OCI-M2 (cell line): ENCODE measurements around the gene NSMCE1.

Experiments used
- DNase-seq: peaks from one replicate; lab custom pipeline; 2025; ENCODE audit not compliant: unreplicated experiment; lab: John Stamatoyannopoulos, UW

NSMCE1 gene

DNA sequence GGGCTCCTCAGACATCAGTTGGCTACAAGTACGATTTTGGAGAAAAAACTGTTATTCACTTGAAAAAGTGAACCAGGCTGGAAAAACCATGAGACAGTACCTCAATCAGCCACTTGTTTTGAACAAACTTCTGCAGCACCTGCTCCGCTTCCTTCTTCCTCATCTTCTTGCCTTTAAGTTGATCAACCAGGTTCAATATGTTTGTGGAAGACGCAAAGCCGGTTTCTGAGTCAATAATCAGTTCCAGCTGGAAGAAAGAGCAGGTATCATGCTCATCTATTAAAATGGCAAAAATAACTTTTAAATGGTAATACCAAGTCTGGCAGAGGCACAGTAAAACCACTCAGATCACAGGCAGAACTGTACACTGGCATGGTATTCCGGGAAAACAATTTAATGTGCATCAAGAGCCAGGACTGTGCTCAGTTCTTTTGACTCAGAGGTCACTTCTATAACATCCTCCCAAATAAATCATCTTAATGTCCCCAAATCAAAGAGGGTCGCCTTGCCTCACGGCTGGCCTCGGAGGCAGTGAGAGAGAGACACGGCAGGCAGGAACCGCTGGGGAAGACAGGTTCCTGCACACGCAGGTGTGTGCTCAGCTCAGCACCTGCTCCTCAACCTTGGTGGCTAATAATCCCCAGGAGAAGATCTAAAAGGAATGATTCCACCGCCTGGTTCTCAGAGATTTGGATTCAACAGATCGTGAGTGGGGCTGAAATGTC, 35.5 kb downstream of the NSMCE1 start:
- no peak for DNase-seq

DNA sequence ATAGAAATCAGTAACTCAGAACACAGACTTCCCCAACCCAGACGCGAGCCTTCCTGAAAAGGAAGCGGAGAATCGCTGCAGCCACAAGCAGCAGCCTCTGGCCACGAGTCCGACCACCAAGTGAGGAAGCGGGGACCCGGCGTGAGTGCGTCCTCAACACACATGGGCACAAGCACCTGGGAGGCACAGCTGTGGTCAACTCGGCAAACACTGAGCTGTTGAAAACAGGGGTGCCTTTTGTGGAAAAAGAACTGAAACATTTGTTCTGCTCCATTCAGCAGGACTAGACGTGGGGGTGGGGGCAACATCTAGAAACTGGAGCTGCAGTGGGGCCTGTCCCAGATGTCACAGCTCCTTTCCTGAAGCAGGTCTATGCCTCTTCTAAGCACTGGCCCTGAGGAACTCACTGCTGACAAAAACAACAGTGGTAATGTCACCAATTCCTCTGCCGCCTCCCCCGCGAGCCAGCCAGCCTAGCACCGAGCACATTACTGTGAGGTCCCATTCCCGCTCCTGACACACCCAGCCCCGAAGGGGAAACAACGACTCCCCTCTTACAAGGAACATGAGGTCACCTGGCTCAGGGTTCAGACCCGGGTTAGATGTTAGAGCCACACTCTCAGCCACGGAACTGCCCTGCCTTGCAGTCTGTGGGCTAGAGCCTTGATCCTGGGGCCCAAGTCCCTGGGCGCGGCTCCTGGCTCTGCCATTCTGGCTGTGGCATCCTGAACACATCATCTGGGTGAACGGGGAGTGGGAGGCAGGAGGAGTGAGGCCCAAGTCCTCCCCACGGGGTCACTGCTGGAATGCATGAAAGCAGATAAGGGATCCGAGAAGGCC, 36.3 kb downstream of the NSMCE1 start:
- no peak for DNase-seq

DNA sequence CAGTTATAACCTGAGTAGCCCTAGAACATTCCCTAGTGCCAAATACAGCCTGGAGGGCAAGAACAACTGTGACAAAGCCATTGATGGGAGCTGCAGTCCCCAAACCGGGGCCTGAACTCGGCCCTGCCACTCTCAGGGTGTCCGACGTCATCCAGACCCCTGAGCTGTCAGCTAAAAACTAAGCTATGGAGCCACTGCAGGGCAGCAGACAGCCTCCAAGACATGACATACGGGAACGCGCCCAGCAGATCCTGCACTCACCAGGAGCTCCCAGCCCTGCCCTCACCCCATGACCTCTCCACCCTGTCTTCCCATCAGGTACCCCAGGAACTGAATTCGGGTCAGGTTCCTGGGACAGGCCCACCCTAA, 36.9 kb downstream of the NSMCE1 start:
- DNase-seq = no peak

DNA sequence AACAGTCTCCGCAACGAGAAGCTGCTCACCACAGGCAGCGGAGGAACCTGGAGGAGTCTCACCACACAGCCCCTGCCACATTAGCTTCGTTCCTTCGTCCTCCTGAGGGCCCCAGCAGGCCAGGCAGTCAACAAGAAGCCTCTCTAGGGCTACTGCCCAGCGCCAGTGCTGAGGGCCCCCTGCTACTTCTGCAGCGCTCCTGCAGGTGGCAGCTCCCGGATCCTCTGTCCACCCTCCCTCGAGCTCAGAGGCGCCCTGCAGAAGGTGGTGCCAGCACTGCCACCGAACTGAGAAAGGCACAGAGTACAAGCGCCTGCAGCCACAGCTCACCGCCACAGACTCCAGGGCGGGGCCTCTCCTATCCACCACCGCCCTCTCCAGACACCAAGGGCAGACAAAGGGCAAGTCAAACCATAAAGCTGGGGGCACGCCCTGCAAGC, 38.0 kb downstream of the NSMCE1 start:
- DNase-seq = no peak

DNA sequence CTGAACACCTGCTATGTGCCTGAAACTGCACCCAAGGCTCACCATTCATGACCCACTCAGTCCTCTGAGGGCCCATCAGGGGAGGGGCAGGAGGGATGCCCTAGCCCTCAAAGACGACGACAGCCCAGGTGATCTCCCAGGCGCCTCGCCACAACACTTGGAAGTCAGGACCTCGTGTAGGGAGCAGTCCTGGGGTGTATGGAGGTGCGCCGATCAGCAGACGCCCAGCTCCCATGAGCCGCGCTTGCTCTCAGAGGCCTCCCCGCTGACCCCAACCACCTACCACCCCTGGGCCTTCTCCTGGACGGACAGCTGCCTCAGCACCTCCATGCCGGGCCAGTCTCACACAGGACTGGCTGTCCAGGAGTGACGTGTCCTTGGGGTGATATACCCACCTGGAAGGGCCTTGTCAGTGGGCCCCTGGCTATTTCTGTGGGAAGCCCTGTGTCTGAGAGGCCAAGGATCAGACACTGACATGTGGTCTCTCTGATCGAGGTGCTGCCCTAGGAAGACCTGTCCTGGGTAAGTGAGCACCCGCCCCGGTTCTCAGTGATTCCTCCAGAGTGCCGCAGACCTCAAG, 38.6 kb downstream of the NSMCE1 start:
- no peak for DNase-seq

DNA sequence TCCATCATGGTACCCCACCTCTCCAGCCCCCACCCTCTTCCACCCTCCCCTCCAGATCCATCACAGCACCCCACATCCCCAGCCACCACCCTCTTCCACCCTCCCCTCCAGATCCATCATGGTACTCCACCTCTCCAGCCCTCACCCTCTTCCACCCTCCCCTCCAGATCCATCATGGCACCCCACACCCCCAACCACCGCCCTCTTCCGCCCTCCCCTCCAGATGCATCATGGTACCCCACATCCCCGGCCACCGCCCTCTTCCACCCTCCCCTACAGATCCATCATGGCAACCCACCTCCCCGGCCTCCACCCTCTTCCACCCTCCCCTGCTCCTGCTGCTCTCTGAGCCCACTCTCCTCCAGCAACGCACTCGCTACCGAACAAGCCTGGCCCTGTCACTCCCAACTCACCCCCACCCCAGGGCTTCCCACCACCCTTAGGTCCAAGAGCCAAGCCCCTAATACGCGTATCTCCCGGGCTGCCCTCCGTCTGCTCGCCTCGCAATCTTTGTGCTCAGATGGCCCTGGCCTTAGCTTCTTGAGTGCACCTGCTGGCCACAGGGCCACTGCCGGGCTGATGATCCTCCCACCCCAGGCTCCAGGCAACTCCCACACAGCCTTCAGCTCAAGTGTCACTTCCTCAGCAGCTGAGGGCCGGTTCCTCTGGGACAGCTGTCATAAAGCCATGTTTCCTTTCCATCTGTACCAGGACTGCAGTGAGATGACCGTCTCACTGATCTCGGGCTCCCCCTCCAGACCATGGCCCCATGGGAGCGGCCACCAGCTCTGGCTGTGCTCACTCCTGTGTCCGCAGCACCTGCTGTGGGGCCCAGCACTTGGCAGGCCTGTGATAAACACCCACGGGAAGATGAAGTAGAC, 39.7 kb downstream of the NSMCE1 start:
- no peak for DNase-seq

DNA sequence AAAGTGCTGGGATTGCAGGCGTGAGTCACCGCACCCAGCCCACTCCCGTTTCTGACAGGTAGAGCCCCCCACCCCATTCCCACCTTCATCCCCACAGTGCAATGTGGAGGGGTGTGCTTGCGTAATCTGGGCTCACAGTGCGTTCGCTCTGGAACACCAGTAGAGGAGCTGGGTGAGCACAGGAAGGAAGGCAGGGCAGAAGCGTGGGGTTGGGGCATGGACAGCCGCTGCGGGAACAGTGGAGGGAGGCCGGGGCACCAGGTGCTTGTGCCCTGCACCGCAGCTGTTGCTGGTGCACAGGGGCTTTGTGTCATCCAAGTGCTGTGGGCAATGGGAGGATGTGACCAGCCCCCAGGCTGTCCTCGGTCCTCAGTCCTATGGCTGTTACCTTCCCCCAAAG, 40.5 kb downstream of the NSMCE1 start:
- DNase-seq = no peak

DNA sequence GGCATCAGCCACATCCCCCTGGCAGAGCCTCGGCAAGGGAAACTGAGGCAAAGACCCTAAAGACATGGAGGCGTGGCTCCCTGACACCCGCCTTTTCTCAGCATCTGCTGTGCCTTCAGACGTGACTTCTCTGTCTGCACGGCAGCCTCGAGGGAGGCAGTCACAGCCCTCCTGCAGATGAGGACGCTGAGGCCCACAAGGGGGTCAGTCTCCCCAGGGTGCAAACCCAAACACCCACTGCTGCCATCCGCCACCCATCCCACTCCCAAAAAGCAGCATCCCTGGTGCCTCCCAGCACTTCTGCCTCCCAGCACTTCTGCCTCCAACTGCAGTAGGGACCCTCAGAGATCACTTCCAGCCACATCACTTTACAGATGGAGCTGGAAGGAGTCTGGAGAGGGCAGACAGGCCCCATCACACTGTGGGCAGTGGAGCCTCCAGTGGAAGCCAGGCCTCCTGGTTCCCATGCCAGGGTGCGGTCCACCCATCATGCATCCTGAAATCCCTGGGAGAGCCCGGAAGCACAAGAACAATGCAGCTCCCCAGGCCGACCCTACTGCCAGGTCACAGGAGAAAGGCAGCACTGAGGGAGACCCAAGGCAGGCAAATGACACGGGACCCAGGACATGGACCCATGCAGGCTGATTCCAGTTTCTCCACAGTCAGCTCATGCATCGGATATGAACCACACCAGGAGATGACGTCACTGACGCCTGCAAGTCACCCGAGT, 41.4 kb downstream of the NSMCE1 start:
- no peak for DNase-seq

DNA sequence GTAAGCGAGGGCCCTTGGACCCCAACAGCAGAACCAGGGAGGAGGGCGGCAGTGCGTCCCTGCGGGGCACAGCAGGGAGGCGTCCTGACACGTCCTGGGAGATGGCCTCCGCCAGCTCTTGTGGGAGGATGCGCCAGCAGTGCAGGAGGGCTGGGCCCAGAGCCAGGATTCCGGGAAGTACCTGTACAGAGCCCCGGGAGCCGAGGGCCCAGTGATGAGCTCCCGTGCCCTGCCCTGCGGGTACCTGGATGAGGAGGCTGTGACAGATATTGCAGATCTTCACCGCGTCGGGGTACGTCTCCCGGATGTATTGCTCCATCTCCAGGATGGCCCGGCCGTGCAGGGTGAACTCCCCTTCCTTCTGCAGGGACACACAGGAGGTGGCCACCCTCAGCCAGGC, 42.1 kb downstream of the NSMCE1 start:
- DNase-seq = no peak

DNA sequence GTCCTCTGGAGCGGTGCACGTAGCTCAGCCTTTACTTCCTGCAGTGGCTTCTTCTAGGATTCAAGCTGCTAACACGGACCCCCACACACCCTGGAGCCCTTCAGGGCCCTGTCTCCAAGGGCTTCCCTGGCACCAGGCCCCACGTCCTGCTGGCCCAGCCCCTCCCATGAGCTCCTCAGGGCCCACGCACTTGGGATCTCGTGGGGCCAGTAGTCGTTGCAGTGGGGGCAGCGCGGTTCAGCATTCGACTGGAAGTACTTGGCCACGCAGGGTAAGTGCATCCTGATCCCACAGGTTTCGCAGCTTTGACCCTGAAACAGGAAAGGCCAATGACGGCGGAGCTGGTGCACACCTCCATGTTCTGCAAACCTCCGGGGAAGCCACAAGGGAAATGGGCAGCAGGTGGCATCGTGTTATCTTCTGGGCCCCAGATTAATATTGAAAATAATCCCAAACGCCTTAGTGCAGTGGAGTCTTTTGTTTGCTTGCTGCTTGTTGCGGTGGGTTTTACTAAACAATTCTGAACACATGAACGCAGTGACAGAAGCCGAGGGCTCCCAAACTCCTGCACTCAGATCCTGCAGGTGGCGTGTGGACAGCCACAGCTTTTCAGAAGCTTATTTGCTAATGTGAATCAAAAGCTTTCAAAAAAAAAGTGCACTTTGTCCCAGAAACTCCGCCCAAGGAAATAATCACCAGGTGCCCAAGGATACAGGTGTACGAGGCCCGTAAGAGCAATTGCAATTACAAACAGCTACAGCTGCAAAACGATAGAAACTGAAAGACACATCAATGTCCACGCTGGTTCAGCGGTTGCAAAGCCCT, 42.8 kb downstream of the NSMCE1 start:
- DNase-seq = no peak

DNA sequence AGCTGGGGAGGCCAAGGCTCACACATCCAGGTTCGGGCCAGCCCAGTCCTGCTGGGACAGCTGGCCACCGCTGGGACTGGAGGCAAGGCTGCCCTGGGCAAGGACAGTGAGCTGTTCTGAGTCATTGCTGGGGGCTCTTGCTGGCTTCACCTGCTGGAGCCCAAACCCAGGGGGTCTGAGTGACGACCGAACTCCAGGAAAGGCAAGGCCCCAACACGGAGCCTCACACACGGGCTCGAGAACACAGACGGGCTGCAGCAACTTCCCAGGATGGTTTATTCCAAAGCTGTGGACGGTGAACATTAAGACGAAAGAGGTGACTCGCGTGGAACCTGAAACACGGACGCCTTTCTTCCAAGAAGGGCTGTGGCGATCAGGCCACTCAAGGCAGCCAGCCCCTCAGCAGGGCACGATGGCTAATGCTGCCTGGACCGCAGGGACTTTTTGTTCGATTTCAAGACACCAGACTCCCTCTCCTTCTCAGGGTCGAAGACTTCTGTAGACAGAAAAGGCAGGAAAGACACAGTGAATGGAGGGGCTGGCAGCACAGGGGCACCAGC, 43.8 kb downstream of the NSMCE1 start:
- no peak for DNase-seq

DNA sequence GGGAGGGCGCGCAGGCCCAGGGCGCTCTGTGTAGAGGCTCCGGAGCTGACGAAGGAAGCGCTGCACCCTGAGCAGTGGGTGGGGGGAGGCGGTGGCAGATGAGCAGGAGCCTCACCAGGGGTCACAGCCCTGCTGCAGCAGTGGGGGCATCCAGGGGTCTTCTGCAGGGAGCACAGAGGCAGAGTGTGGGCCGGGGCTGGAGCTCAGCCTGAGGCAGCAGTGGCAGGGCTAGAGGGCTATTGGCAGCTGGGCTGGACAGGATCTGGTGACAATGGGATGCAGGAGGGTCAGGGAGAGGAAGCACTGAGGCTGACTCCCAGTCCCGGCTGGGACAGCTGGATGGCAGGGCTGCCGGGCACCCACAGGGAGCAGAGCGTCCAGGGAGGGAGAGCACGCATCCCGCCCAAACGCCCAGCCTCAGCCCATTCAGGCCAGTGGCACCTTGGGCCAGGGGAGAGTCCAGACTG, 44.3 kb downstream of the NSMCE1 start:
- no peak for DNase-seq

DNA sequence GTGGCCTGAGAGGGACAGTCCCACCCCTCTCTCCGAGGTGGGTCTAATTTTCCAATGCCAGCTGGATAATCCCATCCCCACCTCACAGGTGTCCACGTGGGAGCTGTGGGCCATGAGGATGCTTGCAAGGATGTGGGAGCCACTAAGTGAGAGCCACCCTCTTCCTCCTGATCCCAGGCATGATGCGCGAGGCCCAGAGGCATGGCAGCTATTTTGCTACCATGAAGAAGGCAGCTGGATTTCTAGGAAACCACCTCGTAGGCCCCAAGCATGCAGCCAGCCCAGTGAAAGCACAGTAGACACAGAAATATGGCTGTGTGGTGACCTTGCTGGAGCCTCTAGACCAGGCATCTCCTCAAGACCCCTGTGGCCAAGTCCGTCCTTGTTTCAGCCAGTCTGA, 44.9 kb downstream of the NSMCE1 start:
- no peak for DNase-seq

DNA sequence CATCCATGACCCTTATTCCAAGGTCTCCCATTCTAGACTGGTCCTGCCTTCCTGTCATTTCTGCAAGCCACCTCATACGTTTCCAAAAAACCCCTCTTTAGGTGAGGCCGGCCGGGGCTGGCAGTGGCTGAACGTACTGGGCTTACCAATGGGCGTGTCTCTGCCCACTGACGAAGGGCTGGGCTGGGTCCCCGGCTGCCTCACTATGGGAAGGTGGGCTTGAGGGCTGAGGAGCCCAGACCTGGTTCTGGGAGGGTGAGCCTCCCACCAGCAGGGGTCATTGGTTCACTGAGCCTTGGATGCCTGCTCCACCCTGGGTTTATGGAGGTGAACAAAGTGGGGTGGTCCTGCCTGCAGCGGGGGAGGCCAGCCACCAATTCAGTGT, 45.4 kb downstream of the NSMCE1 start:
- no peak for DNase-seq

DNA sequence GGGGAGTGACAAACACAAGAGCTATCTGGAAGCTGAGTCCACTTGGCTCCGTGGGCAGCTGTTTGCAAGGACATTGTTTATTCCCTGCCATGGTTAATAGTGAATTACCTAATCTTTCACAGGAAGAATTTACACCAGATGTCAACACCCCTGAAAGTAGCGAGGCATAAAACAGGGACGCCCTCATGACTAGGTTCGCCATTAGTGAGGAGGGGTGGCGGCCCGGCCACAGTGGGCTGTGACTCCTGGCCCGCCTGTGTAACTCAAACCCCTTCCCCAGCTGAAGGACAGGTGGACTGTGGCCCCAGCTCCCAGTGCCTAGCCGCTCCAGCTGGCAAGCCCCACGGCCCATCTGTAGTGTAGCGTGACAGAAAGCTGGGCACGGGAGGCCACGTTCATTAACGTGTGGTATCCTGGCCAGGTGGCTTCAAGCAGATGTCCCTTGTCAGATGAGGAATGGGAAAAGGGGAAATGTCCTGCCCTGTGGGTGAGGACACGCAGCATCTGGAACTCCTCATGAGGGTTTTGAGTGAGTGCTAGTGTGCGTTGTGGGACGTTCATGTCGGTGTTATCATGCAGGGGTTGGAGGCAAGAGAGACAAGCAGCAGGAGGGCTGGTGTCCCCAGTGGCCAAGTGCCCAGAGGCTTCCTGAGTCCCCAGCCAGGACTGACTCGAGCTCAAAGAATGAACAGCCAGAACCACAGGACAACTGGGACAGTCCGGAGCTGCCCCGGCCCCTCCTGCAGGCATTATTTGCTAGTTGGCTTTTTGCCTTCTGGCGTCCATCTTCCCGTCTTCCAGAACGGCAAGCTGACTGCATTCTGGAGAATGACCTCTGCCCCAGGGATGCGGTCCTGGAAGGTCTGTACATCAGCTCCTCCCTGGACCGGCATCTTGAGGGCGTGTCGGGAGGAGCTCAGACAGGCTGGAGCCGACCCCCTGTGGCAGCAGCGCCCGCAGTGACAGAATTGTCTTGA, 46.0 kb downstream of the NSMCE1 start:
- no peak for DNase-seq

DNA sequence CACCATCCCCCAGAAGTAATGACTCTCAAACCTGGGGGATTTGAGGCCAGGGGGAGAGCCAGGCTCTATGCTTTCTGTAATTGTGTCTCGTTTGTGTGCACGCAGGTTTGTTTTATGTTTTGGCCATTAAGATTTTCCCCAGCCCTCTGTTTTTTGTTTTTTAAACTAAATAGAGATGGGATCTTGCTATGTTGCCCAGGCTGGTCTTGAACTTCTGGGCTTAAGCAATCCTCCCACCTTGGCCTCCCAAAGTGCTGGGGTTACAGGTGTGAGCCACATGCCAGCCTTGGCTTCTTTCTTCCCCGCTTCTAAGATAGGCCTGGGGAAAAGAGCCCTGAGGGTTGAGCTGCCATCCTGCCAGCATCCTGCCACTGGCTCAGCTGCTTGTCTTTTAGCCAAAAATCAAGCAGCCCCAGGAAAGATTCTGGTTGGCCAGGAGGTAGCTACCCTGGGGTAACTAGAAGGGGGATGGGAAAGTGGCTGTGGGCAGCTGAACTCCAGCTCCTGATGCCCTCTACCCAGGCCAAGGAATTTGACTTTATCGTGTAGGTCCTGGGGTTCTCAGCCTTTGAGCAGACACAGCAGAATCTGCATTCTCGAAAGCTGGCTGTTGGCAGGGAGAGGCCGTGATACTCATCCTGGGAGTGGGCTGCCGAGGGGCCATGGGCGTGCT, 46.9 kb downstream of the NSMCE1 start:
- DNase-seq = no peak

DNA sequence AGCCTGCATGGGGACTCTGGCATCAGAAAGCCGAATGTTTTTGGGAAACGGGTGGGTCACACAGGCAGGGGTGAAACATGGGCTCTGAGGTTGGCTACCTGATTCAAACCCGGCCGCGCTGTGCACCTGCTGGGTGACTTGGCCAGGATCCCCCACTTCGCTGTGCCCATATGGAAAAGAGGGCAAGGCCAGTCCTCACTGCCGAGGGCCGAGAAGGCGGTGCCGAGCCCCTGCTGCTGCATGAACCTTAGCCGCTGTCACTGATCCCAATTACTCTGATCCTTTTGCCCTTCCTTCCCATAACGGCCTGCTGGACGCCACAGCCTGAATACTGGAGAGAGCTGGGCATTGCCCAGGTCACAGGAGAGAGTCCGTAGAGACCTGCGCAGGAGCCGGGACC, 47.6 kb downstream of the NSMCE1 start:
- no peak for DNase-seq

DNA sequence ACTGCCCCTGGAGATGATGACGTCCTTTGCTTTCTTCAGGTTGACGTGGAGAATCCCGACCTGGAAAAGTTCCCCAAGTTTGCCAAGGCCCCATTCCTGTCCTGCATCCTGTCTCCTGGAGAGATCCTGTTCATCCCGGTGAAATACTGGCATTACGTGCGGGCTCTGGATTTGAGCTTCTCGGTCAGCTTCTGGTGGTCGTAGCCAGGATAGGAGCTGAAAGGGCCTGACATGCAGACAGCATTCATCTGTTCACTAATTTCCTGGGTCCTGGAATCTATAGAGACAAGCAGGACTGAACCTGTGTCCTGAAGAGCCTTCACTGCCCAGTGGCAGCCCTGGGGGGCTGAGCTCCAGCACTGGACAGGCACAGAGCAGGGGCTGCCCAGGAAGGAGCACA, 48.0 kb downstream of the NSMCE1 start:
- DNase-seq = no peak
